Measurements from ENCODE around the gene KIF5A. TPM values are rescaled to one million over a fixed set of nuclear protein-coding genes. Genes with fewer than 3 reads are reported as not detected.
"Not testable (repeated sequence)": the region's sequence is repeated elsewhere in the genome, so short reads cannot be mapped to it uniquely, and the experiment has no call there.

Gene KIF5A
- total and polyA plus RNA-seq, 2 donors (not counting 3 experiments of a cell fraction or from before 2014, with no cell fraction given) = 0.07 to 0.35 TPM

DNA sequence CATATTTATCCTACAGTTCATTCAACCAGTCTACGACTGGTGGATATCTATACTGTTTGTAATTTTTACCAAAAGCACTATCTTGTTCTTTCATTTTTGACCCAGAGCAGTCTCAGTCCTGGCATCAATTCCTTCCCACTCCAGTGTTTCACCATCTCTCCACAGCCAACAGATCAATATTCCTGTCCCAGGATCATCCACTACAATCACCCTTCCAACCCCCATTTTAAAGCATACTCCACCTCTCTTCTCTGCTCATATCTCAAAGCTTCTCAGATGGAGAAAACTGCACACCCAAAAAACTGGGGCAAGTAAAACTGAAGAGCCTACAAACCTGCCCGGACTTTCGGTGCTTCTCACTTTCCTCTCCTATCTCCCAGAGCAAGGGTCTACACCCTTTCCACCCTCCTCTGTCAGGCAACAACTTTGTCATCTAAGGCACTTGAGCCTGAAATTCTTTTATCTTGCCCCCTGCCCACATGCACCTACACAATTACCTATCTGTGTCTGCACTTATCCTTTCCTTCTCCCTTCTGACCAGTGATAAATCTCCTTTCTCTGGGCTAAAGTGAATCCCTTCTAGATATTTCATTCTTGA is 37.1 kb downstream of the KIF5A start:
- Histone ChIP-seq H3K9me1 (replicated peaks; ENCODE audit: control insufficient read depth, extremely low read depth, insufficient read depth, low read length) (no peaks in the 10 kb centered on the region), H3K36me3 (ENCODE audit: control insufficient read depth in 2 of 2, extremely low read depth in 1 of 2, insufficient read depth in 2 of 2, low read length in 2 of 2) (no peaks in the 10 kb centered on the region), H2AFZ (ENCODE audit: low read depth, low read length) (no peak overlapping the region), H3K27ac (ENCODE audit: insufficient read depth, low read depth, low read length) (no peak overlapping the region), H3K4me1 (ENCODE audit: control insufficient read depth, extremely low read depth, insufficient read depth, low read length) (peaks cover 5% of the 10 kb centered on the region), H3K4me3 (replicated peaks in 1 of 3; ENCODE audit: insufficient read depth in 1 of 3, low read depth in 1 of 3, low read length in 3 of 3) (no peak overlapping the region), H3K27me3 (ENCODE audit: control insufficient read depth in 2 of 2, insufficient read depth in 2 of 2, low read length in 2 of 2) (peaks cover 18 to 25% of the 10 kb centered on the region in 2 experiments), H4K20me1 (replicated peaks; ENCODE audit: control insufficient read depth, extremely low read depth, insufficient read depth, low read length) (no peaks in the 10 kb centered on the region), H3K9ac (replicated peaks; ENCODE audit: extremely low read depth, insufficient read depth, low read length) (no peak overlapping the region), H3K9me3 (replicated peaks; ENCODE audit: control insufficient read depth, insufficient read depth, low read length) (no peaks in the 10 kb centered on the region), H3K79me2 (ENCODE audit: control insufficient read depth, insufficient read depth, low read length) (no peaks in the 10 kb centered on the region), H3K4me2 (ENCODE audit: insufficient read depth, low read length) (no peak overlapping the region)
- DNase-seq (ENCODE audit: low read depth, low spot score) = no peak
- intact Hi-C loops (cut with micrococcal nuclease) (no loop called here), dilution Hi-C loops (cut with MboI; ENCODE audit: extremely low pct_ligation_motif_present, low sequenced_read_pairs) (no loop called here)
- no peak for TF ChIP-seq POLR2A (IDR thresholded peaks at IDR 0.05; ENCODE audit: low read depth, low read length)
- TF ChIP-seq, protein P1, sequence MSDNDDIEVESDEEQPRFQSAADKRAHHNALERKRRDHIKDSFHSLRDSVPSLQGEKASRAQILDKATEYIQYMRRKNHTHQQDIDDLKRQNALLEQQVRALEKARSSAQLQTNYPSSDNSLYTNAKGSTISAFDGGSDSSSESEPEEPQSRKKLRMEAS (IDR thresholded peaks at IDR 0.05; ENCODE audit: insufficient read depth, insufficient read length) = no peak
- TF ChIP-seq GATA2 (IDR thresholded peaks at IDR 0.05; ENCODE audit: insufficient read depth, insufficient read length, low read depth, low read length) = no peak
- no peak for TF ChIP-seq POLR2AphosphoS5 (IDR thresholded peaks at IDR 0.05; ENCODE audit: insufficient read depth, low read depth, low read length)
- TF ChIP-seq EZH2 (IDR thresholded peaks at IDR 0.05; ENCODE audit: borderline replicate concordance, low read depth, low read length, severe bottlenecking) = no peak
- TF ChIP-seq JUN (IDR thresholded peaks at IDR 0.05; ENCODE audit: borderline replicate concordance, insufficient read depth, insufficient read length, low read depth) = no peak
- no peak for TF ChIP-seq FOS (IDR thresholded peaks at IDR 0.05; ENCODE audit: borderline replicate concordance, insufficient read depth, low read length)
- TF ChIP-seq, protein P2, sequence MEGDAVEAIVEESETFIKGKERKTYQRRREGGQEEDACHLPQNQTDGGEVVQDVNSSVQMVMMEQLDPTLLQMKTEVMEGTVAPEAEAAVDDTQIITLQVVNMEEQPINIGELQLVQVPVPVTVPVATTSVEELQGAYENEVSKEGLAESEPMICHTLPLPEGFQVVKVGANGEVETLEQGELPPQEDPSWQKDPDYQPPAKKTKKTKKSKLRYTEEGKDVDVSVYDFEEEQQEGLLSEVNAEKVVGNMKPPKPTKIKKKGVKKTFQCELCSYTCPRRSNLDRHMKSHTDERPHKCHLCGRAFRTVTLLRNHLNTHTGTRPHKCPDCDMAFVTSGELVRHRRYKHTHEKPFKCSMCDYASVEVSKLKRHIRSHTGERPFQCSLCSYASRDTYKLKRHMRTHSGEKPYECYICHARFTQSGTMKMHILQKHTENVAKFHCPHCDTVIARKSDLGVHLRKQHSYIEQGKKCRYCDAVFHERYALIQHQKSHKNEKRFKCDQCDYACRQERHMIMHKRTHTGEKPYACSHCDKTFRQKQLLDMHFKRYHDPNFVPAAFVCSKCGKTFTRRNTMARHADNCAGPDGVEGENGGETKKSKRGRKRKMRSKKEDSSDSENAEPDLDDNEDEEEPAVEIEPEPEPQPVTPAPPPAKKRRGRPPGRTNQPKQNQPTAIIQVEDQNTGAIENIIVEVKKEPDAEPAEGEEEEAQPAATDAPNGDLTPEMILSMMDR (IDR thresholded peaks at IDR 0.05; ENCODE audit: extremely low read depth in 1 of 2, insufficient read depth in 1 of 2, low read depth in 1 of 2, low read length in 2 of 2) = no peak
- no peak for TF ChIP-seq MYC (IDR thresholded peaks at IDR 0.05; ENCODE audit: low read depth, low read length)
- POLR2A ChIA-PET = no interaction called here
- FAIRE-seq = no peak
- BruUV-seq (replicated peaks) = no TSS peak
- CTCF ChIA-PET = no interaction called here

DNA sequence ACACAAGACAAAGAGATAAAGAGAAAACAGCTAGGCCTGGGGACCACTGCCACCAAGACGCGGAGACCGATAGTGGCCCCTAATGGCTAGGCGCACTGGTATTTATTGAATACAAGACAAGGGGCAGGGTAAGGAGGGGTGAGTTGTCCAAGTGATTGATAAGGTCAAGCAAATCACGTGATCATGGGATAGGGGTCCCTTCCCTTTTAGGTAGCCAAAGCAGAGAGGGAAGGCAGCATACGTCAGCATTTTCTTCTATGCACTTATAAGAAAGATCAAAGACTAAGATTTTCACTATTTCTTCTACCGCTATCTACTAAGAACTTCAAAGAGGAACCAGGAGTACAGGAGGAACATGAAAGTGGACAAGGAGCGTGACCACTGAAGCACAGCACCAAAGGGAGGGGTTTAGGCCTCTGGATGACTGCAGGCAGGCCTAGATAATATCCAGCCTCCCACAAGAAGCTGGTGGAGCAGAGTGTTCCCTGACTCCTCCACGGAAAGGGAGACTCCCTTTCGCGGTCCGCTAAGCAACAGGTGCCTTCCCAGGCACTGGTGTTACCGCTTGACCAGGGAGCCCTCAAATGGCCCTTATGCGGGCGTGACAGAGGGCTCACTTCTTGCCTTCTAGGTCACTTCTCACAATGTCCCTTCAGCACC is 39.2 kb downstream of the KIF5A start:
- H3K9me3 ChIP-seq (replicated peaks; ENCODE audit: control insufficient read depth, insufficient read depth, low read length); H3K4me1 ChIP-seq (ENCODE audit: control insufficient read depth, extremely low read depth, insufficient read depth, low read length); intact Hi-C loops (cut with micrococcal nuclease); H4K20me1 ChIP-seq (replicated peaks; ENCODE audit: control insufficient read depth, extremely low read depth, insufficient read depth, low read length); FAIRE-seq; H3K4me3 ChIP-seq (replicated peaks in 1 of 3; ENCODE audit: insufficient read depth in 1 of 3, low read depth in 1 of 3, low read length in 3 of 3); H3K9me1 ChIP-seq (replicated peaks; ENCODE audit: control insufficient read depth, extremely low read depth, insufficient read depth, low read length); H2AFZ ChIP-seq (ENCODE audit: low read depth, low read length); POLR2A ChIA-PET; H3K79me2 ChIP-seq (ENCODE audit: control insufficient read depth, insufficient read depth, low read length); H3K4me2 ChIP-seq (ENCODE audit: insufficient read depth, low read length); H3K27ac ChIP-seq (ENCODE audit: insufficient read depth, low read depth, low read length); CTCF ChIA-PET; H3K9ac ChIP-seq (replicated peaks; ENCODE audit: extremely low read depth, insufficient read depth, low read length); H3K36me3 ChIP-seq (ENCODE audit: control insufficient read depth in 2 of 2, extremely low read depth in 1 of 2, insufficient read depth in 2 of 2, low read length in 2 of 2); BruUV-seq (replicated peaks); dilution Hi-C loops (cut with MboI; ENCODE audit: extremely low pct_ligation_motif_present, low sequenced_read_pairs); DNase-seq (ENCODE audit: low read depth, low spot score): not testable (repeated sequence)
- peaks cover 18 to 25% of the 10 kb centered on the region in 2 experiments for H3K27me3 ChIP-seq (ENCODE audit: control insufficient read depth in 2 of 2, insufficient read depth in 2 of 2, low read length in 2 of 2)

Measured in endothelial cell of umbilical vein (primary cell).